MCF 10A (cell line): ENCODE data around the gene BARX2. TPM values are rescaled to one million over a fixed set of nuclear protein-coding genes. Genes with fewer than 3 reads are reported as not detected.

Experiments used
- BruUV-seq: library from RNA; stranded (reverse); fragments of 400-500 nt; replicated peaks from 2 replicates; lab custom pipeline; 2021; lab: Mats Ljungman, UMichigan
- CTCF ChIA-PET: fragments of 300-600 bp; sonication (Branson Sonifier 250); formaldehyde crosslinking; extraction: SDS; loops from one replicate; lab custom pipeline; 2021; ENCODE audit warnings: antibody characterized with exemption, inconsistent platforms; lab: Yijun Ruan, JAX
- POLR2A ChIA-PET: fragments of 300-600, 350-650 bp; sonication (Branson Sonifier 250); formaldehyde crosslinking; extraction: SDS; loops from one replicate; lab custom pipeline; 2020; ENCODE audit warnings: antibody characterized with exemption, inconsistent platforms; lab: Yijun Ruan, JAX
- DNase-seq: peaks from one replicate; pipeline ENCODE4 v3.0.0-alpha.2; 2018; ENCODE audit not compliant: unreplicated experiment
- H3K27ac Mint-ChIP-seq: one replicate; pipeline ENCODE4 v1.8.0; 2022; ENCODE audit warnings: mild to moderate bottlenecking, low read depth, mixed read lengths; ENCODE audit not compliant: unreplicated experiment
- H3K27me3 Mint-ChIP-seq: one replicate; pipeline ENCODE4 v1.8.0; 2022; ENCODE audit warnings: mixed read lengths; ENCODE audit not compliant: insufficient read depth, unreplicated experiment
- H3K36me3 Mint-ChIP-seq: one replicate; pipeline ENCODE4 v1.8.0; 2022; ENCODE audit warnings: mild to moderate bottlenecking, moderate library complexity, mixed read lengths; ENCODE audit not compliant: insufficient read depth, unreplicated experiment
- H3K4me1 Mint-ChIP-seq: one replicate; pipeline ENCODE4 v1.8.0; 2022; ENCODE audit warnings: mixed read lengths; ENCODE audit not compliant: insufficient read depth, unreplicated experiment
- H3K4me3 Mint-ChIP-seq: one replicate; pipeline ENCODE4 v1.8.0; 2022; ENCODE audit warnings: mild to moderate bottlenecking, moderate library complexity, mixed read lengths; ENCODE audit not compliant: unreplicated experiment
- H3K9me3 Mint-ChIP-seq: one replicate; pipeline ENCODE4 v1.8.0; 2022; ENCODE audit warnings: mixed read lengths; ENCODE audit not compliant: unreplicated experiment
- CTCF ChIP-seq: fragments of 200-600 bp; IDR thresholded peaks from one replicate; pipeline ENCODE4 v1.8.0; 2022; ENCODE audit warnings: antibody characterized with exemption, mild to moderate bottlenecking; ENCODE audit not compliant: unreplicated experiment
- intact Hi-C: fragments of 100-400 bp; cut with micrococcal nuclease; formaldehyde crosslinking; loops from 2 replicates; pipeline ENCODE4 v1.14.1; 2022
- total RNA-seq: library from RNA; stranded (reverse); gene quantifications from 2 replicates; pipeline ENCODE4 v1.2.3, GENCODE V29; 2022

The BARX2 gene
- total RNA-seq, 1 experiment from 2014 or later, result not detected

GRCh38 chr11:129458756-129459535 lies 83.3 kb downstream of the BARX2 start:
- intact Hi-C loops, result no loop called here
- no peaks in the 10 kb centered on the region for H3K27me3 Mint-ChIP-seq
- POLR2A ChIA-PET, result no interaction called here
- no peaks in the 10 kb centered on the region for H3K36me3 Mint-ChIP-seq
- no peak for DNase-seq
- H3K4me3 Mint-ChIP-seq, result no peak overlapping the region
- no peaks in the 10 kb centered on the region for H3K4me1 Mint-ChIP-seq
- H3K9me3 Mint-ChIP-seq, result no peaks in the 10 kb centered on the region
- no peak overlapping the region for H3K27ac Mint-ChIP-seq
- no peak for TF ChIP-seq CTCF
- BruUV-seq, result no TSS peak
- CTCF ChIA-PET, result no interaction called here

GRCh38 chr11:129460714-129461113 lies 85.1 kb downstream of the BARX2 start:
- BruUV-seq, result no TSS peak
- ChIA-PET CTCF (interaction anchor here (0.6 kb wide), 3 partner anchors 10 to 325 kb away, joined by 3 to 4 read pairs (median 4); no protein-coding TSS in a partner anchor), POLR2A (no interaction called here)
- Mint-ChIP-seq H3K27ac (no peak overlapping the region), H3K36me3 (no peaks in the 10 kb centered on the region), H3K9me3 (no peaks in the 10 kb centered on the region), H3K27me3 (no peaks in the 10 kb centered on the region), H3K4me1 (no peaks in the 10 kb centered on the region), H3K4me3 (no peak overlapping the region)
- no peak for TF ChIP-seq CTCF
- intact Hi-C loops, result no loop called here
- DNase-seq, result no peak

- ChIA-PET CTCF (interaction anchor here (0.7 to 1.1 kb wide), 3 partner anchors 108 to 558 kb away, joined by 3 read pairs; partner anchors contain the start of gene BARX2), POLR2A (no interaction called here)
- Mint-ChIP-seq H3K4me1 (no peaks in the 10 kb centered on the region), H3K27me3 (no peaks in the 10 kb centered on the region), H3K4me3 (no peak overlapping the region), H3K27ac (no peak overlapping the region), H3K36me3 (no peaks in the 10 kb centered on the region), H3K9me3 (peaks cover 20% of the 10 kb centered on the region)
- TF ChIP-seq CTCF, result no peak
- no TSS peak for BruUV-seq
- DNase-seq, result no peak
- intact Hi-C loops, result no loop called here
These were observed 108.4 kb downstream of the BARX2 start for GRCh38 chr11:129484068-129484467.

GRCh38 chr11:129489249-129489648 lies 113.6 kb downstream of the BARX2 start:
- intact Hi-C loops, result no loop called here
- H3K9me3 Mint-ChIP-seq, result peaks cover 26% of the 10 kb centered on the region
- no peak overlapping the region for H3K4me3 Mint-ChIP-seq
- ChIA-PET POLR2A (no interaction called here), CTCF (no interaction called here)
- no peaks in the 10 kb centered on the region for H3K36me3 Mint-ChIP-seq
- no peak for TF ChIP-seq CTCF
- H3K27ac Mint-ChIP-seq, result no peak overlapping the region
- DNase-seq, result no peak
- H3K27me3 Mint-ChIP-seq, result peaks cover 10% of the 10 kb centered on the region
- no peaks in the 10 kb centered on the region for H3K4me1 Mint-ChIP-seq
- BruUV-seq, result no TSS peak
